ENCODE measurements around the gene PSMA3.
"Not testable (repeated sequence)": the region's sequence is repeated elsewhere in the genome, so short reads cannot be mapped to it uniquely, and the experiment has no call there.

PSMA3 gene

GRCh38 chr14:58244556-58245387, at the start of gene PSMA3:
PSMA3 (plus strand) TSS chr14:58244843; CDS start chr14:58244921, 78 bp downstream.
- DNase-seq, result peak; percentile 97

GRCh38 chr14:58196198-58196597, 48.4 kb upstream of the PSMA3 start:
- DNase-seq, result no peak

GRCh38 chr14:58198086-58198485, 46.6 kb upstream of the PSMA3 start:
- no peak for DNase-seq

- peak; percentile 92 for DNase-seq
These were observed 44.7 kb upstream of the PSMA3 start, which contains the start of gene ACTR10 for GRCh38 chr14:58199726-58200479. ACTR10 (plus strand) TSS chr14:58200149; CDS start chr14:58200218, 69 bp downstream.

- no peak for DNase-seq
These were observed 44.2 kb upstream of the PSMA3 start for GRCh38 chr14:58200480-58200841.

- no peak for DNase-seq
These were observed 43.8 kb upstream of the PSMA3 start for GRCh38 chr14:58200846-58201245.

GRCh38 chr14:58213176-58213575, 31.5 kb upstream of the PSMA3 start:
- DNase-seq, result no peak

GRCh38 chr14:58215191-58215914, 29.3 kb upstream of the PSMA3 start:
- DNase-seq, result no peak

GRCh38 chr14:58216544-58216943, 28.1 kb upstream of the PSMA3 start:
- no peak for DNase-seq

GRCh38 chr14:58227096-58227819, 17.4 kb upstream of the PSMA3 start:
- DNase-seq, result no peak

GRCh38 chr14:58238252-58239243, 6.1 kb upstream of the PSMA3 start:
- DNase-seq, result no peak

- peak; percentile 91 for DNase-seq
These were observed 5.1 kb upstream of the PSMA3 start for GRCh38 chr14:58239244-58240195.

GRCh38 chr14:58243790-58244555, 670 bp upstream of the PSMA3 start:
- no peak for DNase-seq

GRCh38 chr14:58245562-58245961, 919 bp downstream of the PSMA3 start:
- DNase-seq, result no peak

GRCh38 chr14:58249611-58250010, 5.0 kb downstream of the PSMA3 start:
- DNase-seq, result no peak

- DNase-seq, result no peak
These were observed 13.5 kb downstream of the PSMA3 start for GRCh38 chr14:58258156-58258555.

- not testable (repeated sequence) for DNase-seq
These were observed 17.4 kb downstream of the PSMA3 start for GRCh38 chr14:58262005-58262404.

GRCh38 chr14:58265401-58265800, 20.8 kb downstream of the PSMA3 start:
- no peak for DNase-seq

- DNase-seq, result no peak
These were observed 26.0 kb downstream of the PSMA3 start for GRCh38 chr14:58270628-58271027.
